GM08714 (cell line): Measurements from ENCODE around the gene RUSC1.
A peak's percentile ranks its signal among the peaks of the same experiment; 100 is the strongest.
"Not testable (repeated sequence)": the region's sequence is repeated elsewhere in the genome, so short reads cannot be mapped to it uniquely, and the experiment has no call there.

Experiments
- H3K4me3 ChIP-seq: fragments of 200-500 bp; sonication (Bioruptor generic); 2 replicates; pipeline ENCODE4 v1.5.1; 2014; ENCODE audit warnings: mild to moderate bottlenecking, low read length, inconsistent platforms
- ZNF274 ChIP-seq: IDR thresholded peaks from 2 replicates; pipeline ENCODE4 v1.6.1; 2012; ENCODE audit warnings: mild to moderate bottlenecking, low read depth, low read length

Gene RUSC1

GRCh38 chr1:155324717-155325602 is 4.3 kb downstream of the RUSC1 start:
- TF ChIP-seq ZNF274, result no peak

GRCh38 chr1:155325603-155325893 is 4.9 kb downstream of the RUSC1 start:
- H3K4me3 ChIP-seq, result peak overlapping the region; percentile 77; the same call in 1 of the 2 replicates
- no peak for TF ChIP-seq ZNF274

More at GRCh38 chr1:155324717-155325602, 4.3 kb downstream of the RUSC1 start:
- H3K4me3 ChIP-seq, result peak overlapping the region; percentile 77

- no peak overlapping the region for H3K4me3 ChIP-seq
- TF ChIP-seq ZNF274, result no peak
Measured at GRCh38 chr1:155326020-155326526, 5.4 kb downstream of the RUSC1 start.

GRCh38 chr1:155326631-155327037 is 5.9 kb downstream of the RUSC1 start:
- TF ChIP-seq ZNF274, result no peak
- no peak overlapping the region for H3K4me3 ChIP-seq

- no peak overlapping the region for H3K4me3 ChIP-seq
- no peak for TF ChIP-seq ZNF274
Measured at GRCh38 chr1:155327981-155328380, 7.3 kb downstream of the RUSC1 start.

- not testable (repeated sequence) for H3K4me3 ChIP-seq
Measured at GRCh38 chr1:155328856-155329255, 8.2 kb downstream of the RUSC1 start.

- no peak for TF ChIP-seq ZNF274
- no peak overlapping the region for H3K4me3 ChIP-seq
Measured at GRCh38 chr1:155329980-155330598, 9.4 kb downstream of the RUSC1 start.

GRCh38 chr1:155334962-155335361 is 14.3 kb downstream of the RUSC1 start:
- no peak overlapping the region for H3K4me3 ChIP-seq
- no peak for TF ChIP-seq ZNF274

GRCh38 chr1:155339515-155340097 is 18.9 kb downstream of the RUSC1 start:
- H3K4me3 ChIP-seq, result no peak overlapping the region
- no peak for TF ChIP-seq ZNF274

GRCh38 chr1:155342842-155343241 is 22.1 kb downstream of the RUSC1 start:
- no peak overlapping the region for H3K4me3 ChIP-seq

GRCh38 chr1:155352631-155353030 is 31.9 kb downstream of the RUSC1 start:
- TF ChIP-seq ZNF274, result no peak
- H3K4me3 ChIP-seq, result no peak overlapping the region

More at GRCh38 chr1:155342842-155343241, 22.1 kb downstream of the RUSC1 start:
- TF ChIP-seq ZNF274, result no peak

- no peak for TF ChIP-seq ZNF274
- no peak overlapping the region for H3K4me3 ChIP-seq
Measured at GRCh38 chr1:155360051-155360450, 39.4 kb downstream of the RUSC1 start.

GRCh38 chr1:155379180-155379579 is 58.5 kb downstream of the RUSC1 start:
- H3K4me3 ChIP-seq, result no peak overlapping the region; the same call in 1 of the 2 replicates
- no peak for TF ChIP-seq ZNF274

- no peak for TF ChIP-seq ZNF274
Measured at GRCh38 chr1:155379631-155380090, 59.0 kb downstream of the RUSC1 start.

More at GRCh38 chr1:155379631-155380090, 59.0 kb downstream of the RUSC1 start:
- H3K4me3 ChIP-seq, result no peak overlapping the region; the same call in 1 of the 2 replicates
